BE2C (cell line): ENCODE measurements around the gene SMAD2.
"Not testable (repeated sequence)": the region's sequence is repeated elsewhere in the genome, so short reads cannot be mapped to it uniquely, and the experiment has no call there.

ENCODE experiments used
- DNase-seq: peaks from one replicate; pipeline ENCODE4 v3.0.0-alpha.2; 2020
- H3K27me3 ChIP-seq: fragments of 250-450 bp; sonication (Bioruptor Pico); 2 replicates; pipeline ENCODE4 v1.5.1; 2020; ENCODE audit warnings: mild to moderate bottlenecking
- H3K36me3 ChIP-seq: fragments of 250-450 bp; sonication (Bioruptor Pico); 2 replicates; pipeline ENCODE4 v1.5.1; 2020; ENCODE audit warnings: mild to moderate bottlenecking
- H3K4me1 ChIP-seq: fragments of 250-450 bp; sonication (Bioruptor Pico); 2 replicates; pipeline ENCODE4 v1.5.1; 2020
- H3K4me3 ChIP-seq: 2 replicates; pipeline ENCODE4 v1.5.1; 2011; ENCODE audit warnings: low read depth, low read length
- H3K9me3 ChIP-seq: fragments of 250-450 bp; sonication (Bioruptor Pico); 2 replicates; pipeline ENCODE4 v1.5.1; 2020
- CTCF ChIP-seq: IDR thresholded peaks from 2 replicates; pipeline ENCODE4 v1.5.1; 2012; ENCODE audit warnings: mild to moderate bottlenecking, low read depth, low read length

Gene SMAD2

DNA sequence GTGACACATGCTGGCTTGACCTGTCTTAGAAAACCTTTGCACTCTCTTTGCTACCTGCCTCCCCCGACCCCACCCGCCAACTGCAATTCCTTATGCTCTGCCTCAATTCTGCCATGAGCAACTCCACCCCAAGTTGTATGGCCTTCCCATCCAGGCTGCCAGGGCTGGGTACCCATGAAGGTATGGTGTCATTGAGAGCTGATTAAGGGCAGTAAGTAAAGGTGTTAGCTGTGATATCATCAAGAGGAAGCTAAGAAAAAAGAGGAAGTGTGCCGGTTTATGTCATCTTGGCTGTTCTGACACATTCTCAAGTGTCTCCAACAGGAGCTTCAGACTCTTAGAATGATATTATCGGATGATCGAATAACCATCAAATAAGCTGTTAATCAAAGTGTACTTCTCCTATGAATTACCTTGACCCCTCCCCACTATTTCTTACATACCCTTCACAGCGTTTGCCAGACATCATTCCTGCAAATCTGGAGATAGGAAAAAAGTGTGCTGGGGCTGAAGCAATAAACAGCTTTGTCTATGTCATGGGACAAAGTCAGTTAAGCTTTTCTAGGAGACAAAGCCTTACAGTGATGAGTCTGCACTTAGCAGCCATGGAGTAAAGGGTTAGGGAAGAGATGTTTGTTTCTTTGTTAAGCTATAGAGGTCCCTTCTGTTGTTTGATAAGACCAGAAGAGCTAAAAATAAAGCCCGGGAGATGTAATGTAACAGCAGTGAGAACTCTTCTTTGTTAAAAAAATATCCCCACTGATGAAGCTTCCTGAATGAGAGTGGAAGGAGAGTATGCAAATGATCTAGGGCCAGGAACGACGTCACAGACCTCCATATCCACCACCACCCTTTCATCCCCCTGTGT lies 40.4 kb upstream of the SMAD2 start:
- Histone ChIP-seq H3K4me1 (no peaks in the 10 kb centered on the region), H3K9me3 (no peaks in the 10 kb centered on the region), H3K36me3 (no peaks in the 10 kb centered on the region), H3K27me3 (no peaks in the 10 kb centered on the region), H3K4me3 (no peak overlapping the region)
- DNase-seq: no peak
- no peak for TF ChIP-seq CTCF

GRCh38 chr18:47969816-47970215 lies 39.4 kb upstream of the SMAD2 start:
- Histone ChIP-seq H3K36me3 (no peaks in the 10 kb centered on the region), H3K27me3 (no peaks in the 10 kb centered on the region), H3K9me3 (no peaks in the 10 kb centered on the region), H3K4me1 (no peaks in the 10 kb centered on the region), H3K4me3 (no peak overlapping the region)
- no peak for DNase-seq
- no peak for TF ChIP-seq CTCF

DNA sequence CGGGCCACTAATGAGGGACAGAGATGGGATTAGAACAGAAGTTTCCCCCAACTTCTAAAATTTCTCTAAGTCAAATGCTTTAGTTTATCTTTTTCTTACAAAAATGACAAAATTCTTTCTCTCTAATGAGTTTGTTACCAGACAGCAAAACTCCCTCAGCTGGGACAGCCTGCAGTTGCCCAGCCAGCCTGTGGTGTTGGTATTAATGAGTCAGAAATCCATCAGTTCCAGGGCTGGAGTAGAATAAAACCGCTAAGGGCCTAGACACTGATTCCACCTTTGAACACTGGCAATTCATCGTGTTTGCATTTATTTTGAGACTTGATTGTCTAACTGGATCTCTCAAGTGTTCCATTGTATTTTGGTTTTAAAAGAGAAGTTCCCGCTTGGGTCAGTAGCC lies 38.3 kb upstream of the SMAD2 start:
- TF ChIP-seq CTCF: no peak
- H3K36me3 ChIP-seq: no peaks in the 10 kb centered on the region

GRCh38 chr18:47968006-47968676 lies 37.7 kb upstream of the SMAD2 start:
- TF ChIP-seq CTCF: no peak
- no peaks in the 10 kb centered on the region for H3K36me3 ChIP-seq
- no peak overlapping the region for H3K4me3 ChIP-seq
- no peaks in the 10 kb centered on the region for H3K27me3 ChIP-seq
- H3K4me1 ChIP-seq: no peaks in the 10 kb centered on the region
- no peaks in the 10 kb centered on the region for H3K9me3 ChIP-seq
- DNase-seq: no peak

More for the DNA sequence above, 38.3 kb upstream of the SMAD2 start:
- Histone ChIP-seq H3K9me3 (no peaks in the 10 kb centered on the region), H3K4me1 (no peaks in the 10 kb centered on the region), H3K27me3 (no peaks in the 10 kb centered on the region), H3K4me3 (no peak overlapping the region)
- DNase-seq: no peak

DNA sequence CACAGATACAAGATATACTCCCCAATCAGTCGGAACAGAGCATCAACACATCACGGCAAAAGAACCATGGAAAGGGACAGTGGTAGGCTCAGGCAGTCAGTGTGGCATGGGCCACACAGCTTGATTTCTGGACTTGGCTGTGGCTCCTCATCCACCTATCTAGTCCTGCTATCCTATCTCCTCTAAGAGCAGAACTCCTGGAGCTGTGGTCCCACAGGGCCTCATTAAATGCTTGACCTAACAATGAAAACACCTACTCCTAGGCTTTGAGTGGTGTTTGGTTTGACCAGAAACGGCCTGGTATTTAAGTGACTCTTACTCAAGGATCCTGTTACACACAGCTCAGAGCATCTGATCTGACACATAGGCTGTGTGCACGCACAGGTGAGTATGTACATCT lies 33.6 kb upstream of the SMAD2 start:
- no peak for DNase-seq
- H3K27me3 ChIP-seq: no peaks in the 10 kb centered on the region
- no peaks in the 10 kb centered on the region for H3K9me3 ChIP-seq
- no peaks in the 10 kb centered on the region for H3K36me3 ChIP-seq
- no peaks in the 10 kb centered on the region for H3K4me1 ChIP-seq
- no peak for TF ChIP-seq CTCF
- H3K4me3 ChIP-seq: no peak overlapping the region

- not testable (repeated sequence) for H3K9me3 ChIP-seq, H3K36me3 ChIP-seq, H3K27me3 ChIP-seq, DNase-seq, H3K4me1 ChIP-seq, H3K4me3 ChIP-seq
These were observed 30.5 kb upstream of the SMAD2 start for GRCh38 chr18:47961003-47961402.
